HS-5 (cell line): ENCODE data around the gene KCNC1.
A peak's percentile ranks its signal among the peaks of the same experiment; 100 is the strongest.

Source experiments
- DNase-seq: peaks from one replicate; pipeline ENCODE4 v3.0.0-alpha.2; 2012; ENCODE audit warnings: low read depth

The KCNC1 gene

GRCh38 chr11:17774232-17775034 is 39.9 kb downstream of the KCNC1 start:
- no peak for DNase-seq

- no peak for DNase-seq
Measured at GRCh38 chr11:17775035-17775348, 40.4 kb downstream of the KCNC1 start.

GRCh38 chr11:17775507-17776211 is 41.1 kb downstream of the KCNC1 start:
- no peak for DNase-seq

DNA sequence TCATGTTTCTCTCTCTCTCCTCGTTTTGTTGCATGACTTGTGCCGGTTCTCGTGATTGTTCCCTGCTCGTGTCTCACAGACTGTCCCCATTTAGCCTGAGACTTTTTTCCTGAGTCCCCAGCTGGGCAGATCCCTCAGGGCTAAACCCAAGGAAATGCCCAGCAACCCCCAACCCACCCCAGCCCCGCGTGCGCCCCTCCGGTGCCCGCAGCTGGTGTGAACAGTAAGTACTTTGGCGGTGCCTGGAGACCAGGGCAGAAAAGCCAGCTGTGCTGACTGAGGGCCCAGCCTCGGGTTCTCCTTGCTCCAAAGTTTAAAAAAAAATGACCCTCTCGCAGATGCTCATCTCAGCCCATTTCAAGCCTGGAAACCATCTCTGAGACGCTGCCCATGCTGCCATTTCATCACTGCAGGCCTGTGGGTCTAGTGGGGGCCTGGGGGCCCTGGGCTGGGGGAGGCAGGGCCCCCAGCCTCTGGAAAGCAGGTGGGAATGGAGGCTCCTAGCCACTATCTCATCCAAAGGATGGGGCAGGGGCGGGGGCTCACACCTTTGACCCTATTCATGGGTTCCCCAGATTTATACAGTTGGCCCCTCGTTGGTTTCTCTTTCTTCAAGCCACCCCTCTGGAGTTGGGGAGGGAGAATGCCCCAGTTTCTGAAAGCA is 41.8 kb downstream of the KCNC1 start:
- DNase-seq: no peak

GRCh38 chr11:17777086-17777737 is 42.6 kb downstream of the KCNC1 start:
- DNase-seq: no peak

DNA sequence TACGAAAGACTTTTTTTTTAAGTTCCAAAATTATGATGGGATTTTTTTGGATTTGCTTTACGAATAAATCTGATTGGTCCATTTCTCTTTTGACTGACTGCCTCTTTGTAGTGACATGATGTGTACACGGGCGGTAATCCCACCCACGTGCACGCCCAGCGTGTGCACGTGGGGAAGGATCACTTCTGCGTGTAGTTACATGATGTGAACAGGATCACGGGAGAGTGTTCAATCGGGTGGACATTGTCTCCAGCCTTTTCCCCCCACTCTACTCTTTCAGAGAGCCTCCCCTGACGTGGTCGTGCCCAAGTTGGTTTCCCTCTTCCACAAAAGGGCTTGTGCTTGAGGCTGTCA is 43.1 kb downstream of the KCNC1 start:
- no peak for DNase-seq

DNA sequence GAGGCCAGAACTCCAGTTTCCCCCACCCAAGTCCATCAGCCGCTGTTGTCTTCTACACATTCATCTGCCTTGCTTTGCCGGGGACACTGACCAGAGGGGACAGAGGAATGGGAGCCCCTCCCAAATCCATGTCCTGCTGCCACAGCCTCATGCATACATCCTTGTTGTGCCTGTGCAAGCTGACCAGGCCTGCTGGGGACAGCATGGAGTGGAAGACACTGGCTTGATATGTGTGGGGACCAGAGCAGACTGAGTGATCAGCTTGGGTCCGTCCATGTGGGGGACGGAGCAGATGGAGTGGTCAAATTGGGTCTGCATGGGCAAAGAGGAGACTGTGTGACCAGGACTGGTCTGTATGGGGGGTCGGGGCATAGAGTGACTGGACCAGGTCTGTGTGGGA is 43.8 kb downstream of the KCNC1 start:
- DNase-seq: no peak

DNA sequence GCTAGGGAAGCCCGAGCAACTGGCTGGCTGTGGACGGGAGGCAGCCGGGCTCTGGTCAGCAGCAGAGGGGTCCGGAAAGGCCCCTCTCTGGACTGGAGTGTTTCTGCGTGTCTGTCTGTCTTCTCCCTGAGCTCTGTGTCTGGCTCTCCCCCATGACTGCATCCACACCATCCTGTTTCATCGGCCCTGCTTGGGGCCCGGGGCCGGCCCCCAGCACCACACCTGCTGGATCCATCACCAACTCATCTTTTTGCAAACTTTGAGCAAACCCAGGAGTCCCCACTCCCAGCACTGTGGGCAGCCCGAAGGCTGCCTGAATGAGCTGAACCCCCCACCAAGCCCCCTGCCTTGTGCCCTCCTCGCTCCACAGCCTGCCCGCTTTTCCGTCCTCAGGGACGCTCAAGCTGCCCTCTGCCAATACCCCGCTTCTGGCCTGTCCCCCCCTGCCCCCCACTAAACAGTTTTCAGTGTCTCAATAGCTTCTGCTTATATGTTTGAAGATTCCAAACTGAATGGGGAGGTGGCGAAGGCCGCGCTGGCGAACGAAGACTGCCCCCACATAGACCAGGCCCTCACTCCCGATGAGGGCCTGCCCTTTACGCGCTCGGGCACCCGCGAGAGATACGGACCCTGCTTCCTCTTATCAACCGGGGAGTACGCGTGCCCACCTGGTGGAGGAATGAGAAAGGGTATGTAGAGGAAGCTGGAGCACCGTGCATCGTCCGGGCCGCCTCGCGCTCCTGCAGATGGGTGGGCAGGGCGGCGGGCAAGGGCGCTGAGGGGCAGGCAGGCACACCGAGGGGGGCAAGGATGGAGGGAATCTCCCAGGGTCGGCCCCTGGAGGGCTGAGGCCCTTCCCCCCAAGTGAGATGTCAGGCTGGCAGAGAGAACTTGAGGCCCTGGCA is 44.6 kb downstream of the KCNC1 start:
- no peak for DNase-seq

- no peak for DNase-seq
Measured at GRCh38 chr11:17779861-17780594, 45.4 kb downstream of the KCNC1 start.

DNA sequence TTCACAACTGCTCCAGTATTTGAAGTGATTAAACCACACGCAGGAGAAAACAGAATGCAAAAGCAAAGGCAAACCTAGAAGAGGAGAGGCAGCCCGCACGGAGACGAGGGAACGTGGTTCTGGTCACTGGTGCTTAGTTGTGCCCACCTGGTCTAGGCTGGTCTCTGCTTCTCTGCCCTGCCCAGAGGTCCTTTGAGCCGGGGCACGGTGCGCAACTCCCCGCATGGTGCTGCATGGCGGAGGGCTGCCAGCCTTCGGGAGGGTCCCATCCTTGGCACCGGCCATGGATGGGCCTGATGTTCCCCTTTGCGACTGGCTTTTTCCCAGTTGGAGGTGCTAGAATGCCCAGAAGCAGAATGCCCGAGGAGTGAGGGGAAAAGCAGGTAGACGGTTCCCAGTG is 46.1 kb downstream of the KCNC1 start:
- DNase-seq: no peak

- no peak for DNase-seq
Measured at GRCh38 chr11:17781221-17781620, 46.6 kb downstream of the KCNC1 start.

DNA sequence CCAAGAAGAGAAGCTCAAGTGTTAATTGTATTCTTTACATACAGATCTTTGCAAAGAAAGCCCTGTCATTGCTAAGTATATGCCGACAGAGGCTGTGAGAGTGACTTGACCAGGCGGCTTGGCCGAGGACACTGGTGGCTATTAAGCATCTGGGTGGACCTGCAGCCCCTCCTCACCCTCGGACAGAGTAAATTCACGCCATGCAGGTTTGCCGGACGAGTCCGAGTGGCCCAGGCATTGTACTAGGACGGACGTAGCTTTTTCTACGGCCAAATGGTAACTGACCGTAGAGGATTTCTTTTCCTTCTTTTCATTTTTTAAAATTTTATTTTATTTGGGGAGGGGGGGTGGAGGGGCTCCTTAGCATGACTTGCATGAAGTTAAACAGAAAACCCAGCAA is 47.0 kb downstream of the KCNC1 start:
- no peak for DNase-seq

DNA sequence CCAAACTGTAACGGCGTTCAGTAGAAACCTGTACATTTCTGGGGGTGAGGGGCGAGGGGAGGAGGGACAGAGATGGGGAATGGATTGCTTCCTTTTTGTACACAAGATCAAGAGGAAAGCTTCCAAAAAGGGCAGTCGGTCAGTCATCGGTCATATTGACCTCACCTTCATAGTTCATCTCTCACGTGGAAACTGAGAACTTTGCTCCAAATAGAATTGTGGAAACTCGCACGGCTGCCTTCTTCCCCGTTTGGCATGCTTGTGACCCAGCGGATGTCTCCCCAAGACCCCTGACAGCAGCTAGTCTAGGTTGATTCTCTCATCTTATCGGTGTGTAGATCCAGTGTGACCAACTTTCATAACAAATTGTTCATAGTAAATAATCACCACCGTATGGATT is 47.6 kb downstream of the KCNC1 start:
- DNase-seq: no peak

DNA sequence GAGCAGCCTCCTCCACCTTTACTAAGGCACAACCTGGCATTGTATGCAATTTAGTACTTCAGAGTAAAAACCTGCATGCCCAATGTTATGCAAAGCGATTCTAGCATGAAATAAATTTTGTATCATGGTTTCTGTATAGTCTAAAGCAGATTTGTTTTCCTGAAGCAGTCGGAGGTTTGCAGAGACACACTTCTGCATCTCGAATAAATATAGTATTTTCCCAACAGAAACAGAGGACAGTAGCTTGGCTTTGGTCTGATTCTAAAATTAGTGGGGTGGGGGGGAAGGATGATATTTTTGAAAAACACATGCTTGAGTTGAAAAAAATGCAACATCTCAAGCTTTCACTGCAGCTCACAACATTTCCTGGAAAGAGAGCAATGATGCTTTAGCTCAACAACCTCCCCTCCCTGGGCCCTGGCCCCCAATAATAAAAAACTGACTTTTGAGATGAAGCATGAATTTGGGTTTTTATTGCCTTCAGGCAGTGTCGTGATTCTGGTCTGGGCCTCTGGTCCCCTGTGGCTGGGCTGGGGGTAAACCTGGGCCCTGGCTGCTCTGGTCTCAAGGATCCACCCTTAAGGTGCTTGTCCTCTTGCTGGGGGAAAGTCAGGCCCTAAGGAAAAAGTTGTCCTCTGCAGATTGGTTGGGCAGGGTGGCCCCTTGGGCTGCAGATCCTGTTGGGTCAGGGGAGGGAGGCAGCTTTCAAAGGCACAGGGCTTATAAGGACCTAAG is 48.2 kb downstream of the KCNC1 start:
- no peak for DNase-seq

- no peak for DNase-seq
Measured at GRCh38 chr11:17783878-17784277, 49.3 kb downstream of the KCNC1 start.

DNA sequence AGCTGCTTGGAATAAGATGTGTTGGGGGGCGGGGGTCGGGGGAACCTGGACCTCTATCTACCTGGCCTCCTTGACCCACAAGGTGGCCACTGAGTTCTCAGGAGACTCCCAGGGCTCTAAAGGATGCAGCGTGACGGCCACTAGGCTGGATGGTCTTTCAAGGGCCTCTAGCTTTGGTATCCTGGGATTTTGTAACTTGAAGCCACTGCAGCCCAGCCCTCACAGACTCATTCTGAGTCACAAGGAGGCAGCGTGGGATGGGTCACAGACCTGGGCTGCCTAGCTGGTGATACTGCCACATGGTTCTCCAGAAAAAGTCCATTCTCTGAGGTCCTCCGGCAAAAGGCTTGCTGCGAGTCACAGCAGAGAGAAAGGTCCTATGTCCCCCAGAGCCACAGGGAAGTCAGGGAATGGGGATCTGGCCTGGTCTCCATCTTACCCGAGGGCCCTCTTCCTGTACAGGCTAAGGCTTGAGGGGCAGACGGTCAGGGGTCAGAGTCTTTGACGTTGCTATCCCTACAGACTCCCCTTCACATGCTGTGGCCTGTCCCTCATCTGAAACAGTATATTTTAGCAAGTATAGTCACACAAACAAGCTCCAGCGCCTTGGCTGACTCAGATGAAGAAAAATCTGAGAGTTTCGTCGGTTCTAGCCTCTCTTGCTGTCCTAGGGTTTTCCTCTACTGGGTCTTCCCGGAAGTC is 52.4 kb downstream of the KCNC1 start:
- peak; percentile 51 for DNase-seq

GRCh38 chr11:17788084-17788483 is 53.5 kb downstream of the KCNC1 start:
- no peak for DNase-seq

DNA sequence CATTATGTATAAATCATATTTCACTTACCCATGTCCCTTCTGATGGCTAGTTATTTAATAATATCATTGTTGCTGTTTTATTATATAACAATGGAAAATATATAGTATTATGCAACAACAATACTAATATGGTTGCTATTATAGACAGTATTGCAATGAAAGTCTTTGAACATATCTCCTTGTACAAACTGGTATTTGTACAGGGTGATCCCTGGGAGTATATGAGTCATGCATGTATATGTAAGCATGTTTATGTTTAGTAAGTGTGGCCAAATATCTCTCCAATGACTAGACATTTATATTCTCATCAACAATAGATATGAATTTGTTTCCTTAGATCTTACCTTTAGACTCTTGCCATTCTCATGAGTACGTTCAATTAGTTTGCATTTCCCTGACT is 55.9 kb downstream of the KCNC1 start:
- DNase-seq: peak; percentile 53

DNA sequence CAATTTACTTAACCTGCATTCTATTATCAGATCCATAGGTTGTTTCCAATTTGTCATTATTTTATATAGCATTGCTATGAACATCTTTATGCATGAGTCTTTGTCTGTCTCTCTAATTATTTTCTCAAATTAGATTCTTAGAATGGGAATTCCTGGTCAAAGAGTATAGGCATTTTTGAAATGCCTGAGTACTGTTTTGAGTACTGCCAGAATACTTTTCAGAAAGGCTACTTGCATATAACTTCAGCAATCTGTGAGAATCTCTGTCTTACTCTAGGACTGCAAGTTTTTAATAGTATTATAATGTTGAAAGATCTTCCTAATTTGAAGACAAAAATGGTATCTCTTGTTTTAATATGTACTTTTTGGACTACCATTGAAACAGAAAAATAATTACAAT is 56.6 kb downstream of the KCNC1 start:
- no peak for DNase-seq

DNA sequence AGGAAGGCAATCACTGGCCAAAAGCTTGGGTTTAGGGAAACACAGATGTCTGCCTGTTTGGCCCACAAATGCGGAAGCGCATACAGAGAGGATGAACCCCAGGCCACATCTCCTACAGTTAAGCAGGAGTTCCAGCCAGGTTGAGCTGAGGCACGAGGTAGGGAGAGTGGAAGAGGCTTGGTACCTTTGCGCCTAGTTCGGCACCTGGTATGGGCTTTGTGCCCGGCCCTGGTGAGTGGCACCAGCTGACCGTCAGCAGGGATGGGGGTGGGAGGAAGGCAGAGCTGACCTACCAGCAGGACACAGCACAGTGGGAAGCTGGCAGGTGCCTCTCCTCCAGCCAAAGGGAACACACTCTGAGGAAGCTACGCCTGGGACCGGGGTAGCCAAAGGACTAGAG is 57.6 kb downstream of the KCNC1 start:
- no peak for DNase-seq
